ENCODE measurements around the gene SEZ6.

GRCh38 chr17:29036584-29036983, 30.8 kb upstream of the SEZ6 start:
- TF ChIP-seq CTCF (IDR thresholded peaks at IDR 0.05; ENCODE audit: insufficient read depth, low read depth, low read length) (no peak), EZH2 (IDR thresholded peaks at IDR 0.05; ENCODE audit: insufficient read depth, low read length) (no peak)
